SK-N-SH (cell line): ENCODE measurements around the gene MMP13. TPM values are rescaled to one million over a fixed set of nuclear protein-coding genes. Genes with fewer than 3 reads are reported as not detected.

Experiments used
- CTCF ChIA-PET: fragments of 300-600, 350-600 bp; formaldehyde crosslinking; extraction: SDS; loops from one replicate; lab custom pipeline; 2021; lab: Yijun Ruan, JAX
- POLR2A ChIA-PET: fragments of 350-600 bp; sonication (Branson Sonifier 250); formaldehyde crosslinking; extraction: SDS; loops from one replicate; lab custom pipeline; 2020; ENCODE audit warnings: antibody characterized with exemption, inconsistent platforms; lab: Yijun Ruan, JAX
- DNase-seq: peaks from one replicate; pipeline ENCODE4 v3.0.0; 2012
- H2AFZ ChIP-seq: fragments of 200-600 bp; sonication (generic); 2 replicates; pipeline ENCODE4 v1.8.1; 2016; ENCODE audit warnings: antibody characterized with exemption, mild to moderate bottlenecking, low read depth
- H3F3A ChIP-seq: fragments of 200-600 bp; sonication (generic); replicated peaks from 2 replicates; pipeline ENCODE3; 2016; ENCODE audit warnings: antibody characterized with exemption, mild to moderate bottlenecking; ENCODE audit not compliant: insufficient read depth
- H3K27ac ChIP-seq, 2 experiments: fragments of 200-500 bp in 1 of 2; fragments of 200-600 bp in 1 of 2; sonication (Bioruptor generic) in 1 of 2; sonication (generic), shearing (Covaris generic) in 1 of 2; 2 replicates each; pipeline versions ENCODE4 v1.5.1 to v1.6.1; 2014 to 2016; ENCODE audit warnings: low read depth in 2 of 2, inconsistent platforms in 1 of 2, low read length in 1 of 2, mild to moderate bottlenecking in 1 of 2, mixed read lengths in 1 of 2
- H3K27me3 ChIP-seq: fragments of 200-600 bp; sonication (generic), shearing (Covaris generic); 2 replicates; pipeline ENCODE4 v1.6.1; 2016; ENCODE audit warnings: mixed run types; ENCODE audit not compliant: insufficient read depth
- H3K36me3 ChIP-seq, 2 experiments: fragments of 200-500 bp in 1 of 2; fragments of 200-600 bp in 1 of 2; sonication (Bioruptor generic) in 1 of 2; sonication (generic) in 1 of 2; replicated peaks in 1 of 2; 2 replicates each; pipeline versions ENCODE3 to v1.5.1; 2014 to 2016; ENCODE audit warnings: low read length in 1 of 2, mild to moderate bottlenecking in 1 of 2; ENCODE audit not compliant: insufficient read depth in 2 of 2, control insufficient read depth in 1 of 2
- H3K4me1 ChIP-seq, 2 experiments: fragments of 200-500 bp in 1 of 2; fragments of 200-600 bp in 1 of 2; sonication (Bioruptor generic) in 1 of 2; sonication (generic), shearing (Covaris generic) in 1 of 2; 2 replicates each; pipeline versions ENCODE4 v1.5.1 to v1.6.1; 2014 to 2016; ENCODE audit warnings: low read depth in 1 of 2, low read length in 1 of 2, mixed run types in 1 of 2; ENCODE audit not compliant: insufficient read depth in 2 of 2, control insufficient read depth in 1 of 2
- H3K4me2 ChIP-seq: fragments of 200-600 bp; sonication (generic), shearing (Covaris generic); 2 replicates; pipeline ENCODE4 v1.6.1; 2017; ENCODE audit warnings: mixed run types
- H3K4me3 ChIP-seq, 2 experiments: fragments of 200-500 bp in 1 of 2; fragments of 200-600 bp in 1 of 2; sonication (Bioruptor generic) in 1 of 2; sonication (generic), shearing (Covaris generic) in 1 of 2; 2 replicates each; pipeline versions ENCODE4 v1.5.1 to v1.8.1; 2014 to 2016; ENCODE audit warnings: low read depth in 2 of 2, inconsistent platforms in 1 of 2, low read length in 1 of 2, mild to moderate bottlenecking in 1 of 2, mixed read lengths in 1 of 2, moderate library complexity in 1 of 2
- H3K79me2 ChIP-seq: fragments of 200-600 bp; sonication (generic); 2 replicates; pipeline ENCODE4 v1.8.1; 2017; ENCODE audit warnings: mild to moderate bottlenecking; ENCODE audit not compliant: insufficient read depth
- H3K9ac ChIP-seq: fragments of 200-600 bp; sonication (generic); 2 replicates; pipeline ENCODE4 v1.6.1; 2017; ENCODE audit warnings: mixed run types
- H3K9me2 ChIP-seq: fragments of 200-600 bp; sonication (generic); 2 replicates; pipeline ENCODE4 v1.6.1; 2017; ENCODE audit warnings: mixed run types
- H3K9me3 ChIP-seq: fragments of 200-600 bp; sonication (generic); 2 replicates; pipeline ENCODE4 v1.6.1; 2017; ENCODE audit warnings: mixed run types, mild to moderate bottlenecking, moderate library complexity
- H4K20me1 ChIP-seq: fragments of 200-600 bp; sonication (generic); 2 replicates; pipeline ENCODE4 v1.6.1; 2017; ENCODE audit warnings: mild to moderate bottlenecking, mixed run types; ENCODE audit not compliant: insufficient read depth
- CHD2 ChIP-seq: fragments of 150-350 bp; IDR thresholded peaks from 2 replicates; pipeline ENCODE4 v1.6.1; 2018; ENCODE audit warnings: low read length; ENCODE audit not compliant: partially characterized antibody
- CTCF ChIP-seq: fragments of 200-600 bp; sonication (generic); IDR thresholded peaks from 2 replicates; pipeline ENCODE4 v1.6.1; 2017; ENCODE audit warnings: antibody characterized with exemption, mild to moderate bottlenecking, moderate library complexity
- EP300 ChIP-seq, 2 experiments: IDR thresholded peaks; 2 replicates each; pipeline versions ENCODE4 v1.4.0 to v1.6.1; 2012; ENCODE audit warnings: borderline replicate concordance in 1 of 2, low read depth in 1 of 2, low read length in 1 of 2
- GABPA ChIP-seq: IDR thresholded peaks from 2 replicates; pipeline ENCODE4 v1.4.0; 2012; ENCODE audit warnings: low read depth, mild to moderate bottlenecking
- MXI1 ChIP-seq: IDR thresholded peaks from 2 replicates; pipeline ENCODE4 v1.6.1; 2012; ENCODE audit warnings: mild to moderate bottlenecking, low read depth, low read length, improper control_type of control experiment
- NFIC ChIP-seq: IDR thresholded peaks from 2 replicates; pipeline ENCODE4 v1.4.0; 2012; ENCODE audit warnings: borderline replicate concordance
- PBX3 ChIP-seq: IDR thresholded peaks from 2 replicates; pipeline ENCODE4; 2012
- POLR2AphosphoS5 ChIP-seq: IDR thresholded peaks from 2 replicates; pipeline ENCODE4 v1.6.1; 2012; ENCODE audit warnings: low read depth, low read length
- RXRA ChIP-seq: IDR thresholded peaks from 2 replicates; pipeline ENCODE4 v1.4.0; 2012; ENCODE audit warnings: low read depth, mild to moderate bottlenecking, borderline replicate concordance
- TCF12 ChIP-seq: IDR thresholded peaks from 2 replicates; pipeline ENCODE4 v1.4.0; 2012
- USF1 ChIP-seq: IDR thresholded peaks from 2 replicates; pipeline ENCODE4 v1.4.0; 2012; ENCODE audit warnings: low read depth, borderline replicate concordance
- WGBS: methylation state at CpG from one replicate; pipeline ENCODE4 v1.1.6; 2017; ENCODE audit warnings: low lambda C conversion rate; 5-methylcytosine and 5-hydroxymethylcytosine counted together
- polyA plus RNA-seq, 3 experiments: library from polyadenylated mRNA; depleted of rRNA; stranded (reverse); fragments of >200 nt; gene quantifications; 2 replicates each; pipeline ENCODE4 v1.2.3, GENCODE V29; 2012

The MMP13 gene
- polyA plus RNA-seq, 1 of the 3 experiments (the other 2 are of a cell fraction), result 0.12 TPM

- H3K4me3 ChIP-seq, result no peak overlapping the region
- H3F3A ChIP-seq, result peaks cover 21% of the 10 kb centered on the region
- no peaks in the 10 kb centered on the region for H3K9me2 ChIP-seq
- H3K79me2 ChIP-seq, result no peaks in the 10 kb centered on the region
- H3K27ac ChIP-seq, result peak overlapping the region in 1 of 2 experiments; percentile 9; a peak in 2 of 4 replicates
- H3K4me2 ChIP-seq, result no peak overlapping the region
- H4K20me1 ChIP-seq, result no peaks in the 10 kb centered on the region
- peaks cover 4 to 9% of the 10 kb centered on the region in 2 experiments for H3K4me1 ChIP-seq
- no peaks in the 10 kb centered on the region for H3K27me3 ChIP-seq
- H3K9me3 ChIP-seq, result no peaks in the 10 kb centered on the region
- TF ChIP-seq MXI1, result no peak
- no peak for TF ChIP-seq RXRA
- no peak for TF ChIP-seq CTCF
- no peak for TF ChIP-seq NFIC
- TF ChIP-seq, all 33 proteins: peak for 0
- no peak overlapping the region for H2AFZ ChIP-seq
- no peak overlapping the region for H3K9ac ChIP-seq
- ChIA-PET POLR2A (no interaction called here), CTCF (interaction anchor here (0.7 to 1.1 kb wide), 2 partner anchors 32 to 56 kb away, joined by 3 read pairs; no protein-coding TSS in a partner anchor)
- DNase-seq, result no peak
- no peaks in the 10 kb centered on the region for H3K36me3 ChIP-seq
- WGBS, result 57% methylated on average over 1 of the region's 1 CpG
Measured at GRCh38 chr11:102972853-102973252, 17.3 kb upstream of the MMP13 start.

- no peak overlapping the region for H3K4me2 ChIP-seq
- no peak overlapping the region for H2AFZ ChIP-seq
- CTCF ChIA-PET, result interaction anchor here (1.1 kb wide), 1 partner anchor 31 kb away, joined by 3 read pairs; no protein-coding TSS in a partner anchor
- DNase-seq, result no peak
- TF ChIP-seq TCF12, result peak; percentile 69
- TF ChIP-seq EP300 (IDR thresholded peaks at IDR 0.05; ENCODE audit: borderline replicate concordance in 1 of 2, low read depth in 1 of 2, low read length in 1 of 2), result 0 out of 4 replicates have a peak, but pooled peaks of 1 of the 2 experiments have one; percentile 14
- TF ChIP-seq PBX3, result 0 out of 2 replicates have a peak, but pooled peaks have one; percentile 5
- TF ChIP-seq CHD2, result no peak
- peaks cover 4 to 9% of the 10 kb centered on the region in 2 experiments for H3K4me1 ChIP-seq
- peak overlapping the region in 1 of 2 experiments; percentile 9; a peak in 1 of 4 replicates for H3K27ac ChIP-seq
- H3F3A ChIP-seq, result peaks cover 21% of the 10 kb centered on the region
- no peaks in the 10 kb centered on the region for H3K27me3 ChIP-seq
- H3K79me2 ChIP-seq, result no peaks in the 10 kb centered on the region
- no peaks in the 10 kb centered on the region for H4K20me1 ChIP-seq
- no peaks in the 10 kb centered on the region for H3K9me2 ChIP-seq
- H3K9ac ChIP-seq, result no peak overlapping the region
- H3K9me3 ChIP-seq, result no peaks in the 10 kb centered on the region
- POLR2A ChIA-PET, result no interaction called here
- H3K4me3 ChIP-seq, result no peak overlapping the region
- H3K36me3 ChIP-seq, result no peaks in the 10 kb centered on the region
Measured at GRCh38 chr11:102971766-102972165, 16.2 kb upstream of the MMP13 start.

GRCh38 chr11:102967497-102967896, 12.0 kb upstream of the MMP13 start:
- Histone ChIP-seq H3F3A (peaks cover 3% of the 10 kb centered on the region), H3K9ac (no peak overlapping the region), H3K9me2 (no peaks in the 10 kb centered on the region), H3K36me3 (no peaks in the 10 kb centered on the region), H2AFZ (no peak overlapping the region), H3K9me3 (no peaks in the 10 kb centered on the region), H3K79me2 (no peaks in the 10 kb centered on the region), H3K4me3 (no peak overlapping the region), H3K4me1 (peaks cover 0 to 4% of the 10 kb centered on the region in 2 experiments; a peak in 2 of 4 replicates), H3K27me3 (no peaks in the 10 kb centered on the region), H3K27ac (no peak overlapping the region), H3K4me2 (no peak overlapping the region), H4K20me1 (no peaks in the 10 kb centered on the region)
- no peak for TF ChIP-seq GABPA
- no peak for TF ChIP-seq NFIC
- no peak for TF ChIP-seq POLR2AphosphoS5
- TF ChIP-seq PBX3, result no peak
- no peak for TF ChIP-seq USF1
- DNase-seq, result no peak
- ChIA-PET POLR2A (no interaction called here), CTCF (no interaction called here)
- WGBS, result 100% methylated on average over 1 of the region's 1 CpG
